Measurements from ENCODE around the gene MYOG.

Gene MYOG

GRCh38 chr1:203035111-203036000 is 50.5 kb downstream of the MYOG start:
- H3K4me1 Mint-ChIP-seq: peaks cover 75% of the 10 kb centered on the region
- H3K36me3 Mint-ChIP-seq (ENCODE audit: low read depth): peaks cover 5% of the 10 kb centered on the region

GRCh38 chr1:203034422-203035110 is 51.2 kb downstream of the MYOG start:
- H3K36me3 Mint-ChIP-seq (ENCODE audit: low read depth): peaks cover 5% of the 10 kb centered on the region
- TF ChIP-seq, protein P1, sequence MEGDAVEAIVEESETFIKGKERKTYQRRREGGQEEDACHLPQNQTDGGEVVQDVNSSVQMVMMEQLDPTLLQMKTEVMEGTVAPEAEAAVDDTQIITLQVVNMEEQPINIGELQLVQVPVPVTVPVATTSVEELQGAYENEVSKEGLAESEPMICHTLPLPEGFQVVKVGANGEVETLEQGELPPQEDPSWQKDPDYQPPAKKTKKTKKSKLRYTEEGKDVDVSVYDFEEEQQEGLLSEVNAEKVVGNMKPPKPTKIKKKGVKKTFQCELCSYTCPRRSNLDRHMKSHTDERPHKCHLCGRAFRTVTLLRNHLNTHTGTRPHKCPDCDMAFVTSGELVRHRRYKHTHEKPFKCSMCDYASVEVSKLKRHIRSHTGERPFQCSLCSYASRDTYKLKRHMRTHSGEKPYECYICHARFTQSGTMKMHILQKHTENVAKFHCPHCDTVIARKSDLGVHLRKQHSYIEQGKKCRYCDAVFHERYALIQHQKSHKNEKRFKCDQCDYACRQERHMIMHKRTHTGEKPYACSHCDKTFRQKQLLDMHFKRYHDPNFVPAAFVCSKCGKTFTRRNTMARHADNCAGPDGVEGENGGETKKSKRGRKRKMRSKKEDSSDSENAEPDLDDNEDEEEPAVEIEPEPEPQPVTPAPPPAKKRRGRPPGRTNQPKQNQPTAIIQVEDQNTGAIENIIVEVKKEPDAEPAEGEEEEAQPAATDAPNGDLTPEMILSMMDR (IDR thresholded peaks at IDR 0.05; ENCODE audit: unreplicated experiment in 3 of 3): no peak
- no peak overlapping the region for H3K4me3 Mint-ChIP-seq
- H3K27me3 Mint-ChIP-seq (ENCODE audit: low read depth): peaks cover 5% of the 10 kb centered on the region
- no peaks in the 10 kb centered on the region for H3K9me3 Mint-ChIP-seq
- no peak overlapping the region for H3K27ac Mint-ChIP-seq
- H3K4me1 Mint-ChIP-seq: peaks cover 68% of the 10 kb centered on the region

More at GRCh38 chr1:203035111-203036000, 50.5 kb downstream of the MYOG start:
- peak overlapping the region in 2 of 3 experiments; percentile 59 to 78 for H3K27ac Mint-ChIP-seq
- H3K9me3 Mint-ChIP-seq: no peaks in the 10 kb centered on the region
- peaks cover 5% of the 10 kb centered on the region for H3K27me3 Mint-ChIP-seq (ENCODE audit: low read depth)
- H3K4me3 Mint-ChIP-seq: peak overlapping the region in 1 of 3 experiments; percentile 3
- TF ChIP-seq, protein P1 (IDR thresholded peaks at IDR 0.05; ENCODE audit: unreplicated experiment in 3 of 3): no peak

- Mint-ChIP-seq H3K9me3 (no peaks in the 10 kb centered on the region), H3K4me1 (peaks cover 67% of the 10 kb centered on the region), H3K27me3 (ENCODE audit: low read depth) (peaks cover 5% of the 10 kb centered on the region), H3K4me3 (no peak overlapping the region), H3K36me3 (ENCODE audit: low read depth) (no peaks in the 10 kb centered on the region), H3K27ac (no peak overlapping the region)
- TF ChIP-seq, protein P1 (IDR thresholded peaks at IDR 0.05; ENCODE audit: unreplicated experiment in 3 of 3): no peak
These were observed 51.9 kb downstream of the MYOG start for GRCh38 chr1:203033917-203034316.

DNA sequence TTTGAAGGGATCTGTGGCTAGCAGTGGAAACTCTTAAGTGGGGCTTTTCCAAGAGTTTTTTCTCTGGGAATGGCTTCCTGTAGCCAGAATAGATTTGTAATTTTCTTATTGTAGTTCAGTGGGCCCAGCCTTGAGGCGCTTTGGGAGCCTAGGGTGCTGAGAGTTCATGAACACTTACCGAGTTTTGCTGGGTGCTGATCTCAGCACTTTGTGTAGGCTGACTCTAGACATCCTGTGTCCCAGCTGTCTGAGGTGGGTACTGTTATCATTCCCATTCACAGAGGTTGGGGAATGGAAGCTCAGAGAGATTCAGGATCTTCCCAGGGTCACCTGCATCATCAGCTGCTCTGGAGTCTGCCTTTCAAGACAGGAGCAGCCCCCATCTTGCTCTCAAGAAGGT is 52.5 kb downstream of the MYOG start:
- Mint-ChIP-seq H3K27ac (no peak overlapping the region), H3K27me3 (ENCODE audit: low read depth) (peaks cover 5% of the 10 kb centered on the region), H3K9me3 (no peaks in the 10 kb centered on the region), H3K4me3 (no peak overlapping the region), H3K4me1 (peaks cover 69% of the 10 kb centered on the region), H3K36me3 (ENCODE audit: low read depth) (no peaks in the 10 kb centered on the region)
- TF ChIP-seq, protein P1 (IDR thresholded peaks at IDR 0.05; ENCODE audit: unreplicated experiment in 3 of 3): no peak
